ENCODE results near the gene CNNM4. TPM values are rescaled to one million over a fixed set of nuclear protein-coding genes. Genes with fewer than 3 reads are reported as not detected.

CNNM4 gene
- polyA plus RNA-seq, 1 of the 3 experiments (the other 2 are of a cell fraction), result 5.5 TPM

DNA sequence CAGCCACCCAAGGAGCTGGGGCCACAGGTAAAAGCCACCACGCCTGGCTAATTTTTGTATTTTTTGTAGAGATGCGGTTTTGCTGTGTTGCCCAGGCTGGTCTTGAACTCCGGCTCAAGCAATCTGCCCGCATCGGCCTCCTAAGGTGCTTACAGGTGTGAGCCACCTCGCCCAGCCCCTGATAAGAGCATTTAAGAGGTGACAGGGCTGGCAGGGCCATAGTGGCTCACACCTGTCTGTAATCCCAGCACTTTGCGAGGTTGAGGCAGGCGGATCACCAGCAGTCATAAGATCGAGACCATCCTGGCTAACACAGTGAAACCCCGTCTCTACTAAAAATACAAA lies 46.4 kb downstream of the CNNM4 start:
- Histone ChIP-seq H3K9me3 (no peaks in the 10 kb centered on the region), H3K79me2 (ENCODE audit: insufficient read depth) (no peaks in the 10 kb centered on the region), H3F3A (replicated peaks; ENCODE audit: insufficient read depth) (no peaks in the 10 kb centered on the region), H3K27ac (ENCODE audit: low read depth in 2 of 2, low read length in 1 of 2) (no peak overlapping the region), H4K20me1 (ENCODE audit: insufficient read depth) (no peaks in the 10 kb centered on the region), H3K4me3 (ENCODE audit: low read depth in 2 of 2, low read length in 1 of 2) (no peak overlapping the region), H3K4me1 (ENCODE audit: control insufficient read depth in 1 of 2, insufficient read depth in 2 of 2, low read depth in 1 of 2, low read length in 1 of 2) (peaks cover 0 to 11% of the 10 kb centered on the region in 2 experiments; a peak in 1 of 4 replicates), H3K27me3 (ENCODE audit: insufficient read depth) (no peaks in the 10 kb centered on the region), H2AFZ (ENCODE audit: low read depth) (no peak overlapping the region), H3K9me2 (no peaks in the 10 kb centered on the region), H3K4me2 (no peak overlapping the region), H3K9ac (no peak overlapping the region), H3K36me3 (replicated peaks in 1 of 2; ENCODE audit: control insufficient read depth in 1 of 2, insufficient read depth in 2 of 2, low read length in 1 of 2) (peaks cover 0 to 2% of the 10 kb centered on the region in 2 experiments)
- ChIA-PET CTCF (interaction anchor here (0.8 to 1.5 kb wide), 2 partner anchors 9 to 257 kb away, joined by 3 to 6 read pairs; partner anchors contain the start of gene CNNM3), POLR2A (no interaction called here)
- no peak for DNase-seq
- TF ChIP-seq RXRA (IDR thresholded peaks at IDR 0.05; ENCODE audit: borderline replicate concordance, low read depth) (no peak), SMC3 (IDR thresholded peaks at IDR 0.05; ENCODE audit: low read depth, low read length) (no peak), USF2 (IDR thresholded peaks at IDR 0.05; ENCODE audit: borderline replicate concordance, low read depth, low read length) (no peak), MXI1 (IDR thresholded peaks at IDR 0.05; ENCODE audit: low read depth, low read length) (no peak), FOXM1 (IDR thresholded peaks at IDR 0.05; ENCODE audit: low read depth) (no peak), IRF3 (IDR thresholded peaks at IDR 0.05; ENCODE audit: low read depth, low read length) (no peak), CTCF (IDR thresholded peaks at IDR 0.05) (no peak), TCF12 (IDR thresholded peaks at IDR 0.05) (no peak), RCOR1 (IDR thresholded peaks at IDR 0.05; ENCODE audit: low read length) (no peak), TEAD4 (IDR thresholded peaks at IDR 0.05; ENCODE audit: borderline replicate concordance, insufficient read depth) (no peak), MEF2A (IDR thresholded peaks at IDR 0.05; ENCODE audit: borderline replicate concordance, low read depth) (no peak), EZH2phosphoT487 (IDR thresholded peaks at IDR 0.05; ENCODE audit: borderline replicate concordance, low read depth) (no peak), TAF1 (IDR thresholded peaks at IDR 0.05; ENCODE audit: borderline replicate concordance, low read depth, low read length) (no peak), CHD2 (IDR thresholded peaks at IDR 0.05; ENCODE audit: low read length, partially characterized antibody) (no peak), FOXJ3 (CRISPR knock-in tag; IDR thresholded peaks at IDR 0.05) (no peak), RFX5 (IDR thresholded peaks at IDR 0.05; ENCODE audit: low read length) (no peak)
- TF ChIP-seq, protein P1, sequence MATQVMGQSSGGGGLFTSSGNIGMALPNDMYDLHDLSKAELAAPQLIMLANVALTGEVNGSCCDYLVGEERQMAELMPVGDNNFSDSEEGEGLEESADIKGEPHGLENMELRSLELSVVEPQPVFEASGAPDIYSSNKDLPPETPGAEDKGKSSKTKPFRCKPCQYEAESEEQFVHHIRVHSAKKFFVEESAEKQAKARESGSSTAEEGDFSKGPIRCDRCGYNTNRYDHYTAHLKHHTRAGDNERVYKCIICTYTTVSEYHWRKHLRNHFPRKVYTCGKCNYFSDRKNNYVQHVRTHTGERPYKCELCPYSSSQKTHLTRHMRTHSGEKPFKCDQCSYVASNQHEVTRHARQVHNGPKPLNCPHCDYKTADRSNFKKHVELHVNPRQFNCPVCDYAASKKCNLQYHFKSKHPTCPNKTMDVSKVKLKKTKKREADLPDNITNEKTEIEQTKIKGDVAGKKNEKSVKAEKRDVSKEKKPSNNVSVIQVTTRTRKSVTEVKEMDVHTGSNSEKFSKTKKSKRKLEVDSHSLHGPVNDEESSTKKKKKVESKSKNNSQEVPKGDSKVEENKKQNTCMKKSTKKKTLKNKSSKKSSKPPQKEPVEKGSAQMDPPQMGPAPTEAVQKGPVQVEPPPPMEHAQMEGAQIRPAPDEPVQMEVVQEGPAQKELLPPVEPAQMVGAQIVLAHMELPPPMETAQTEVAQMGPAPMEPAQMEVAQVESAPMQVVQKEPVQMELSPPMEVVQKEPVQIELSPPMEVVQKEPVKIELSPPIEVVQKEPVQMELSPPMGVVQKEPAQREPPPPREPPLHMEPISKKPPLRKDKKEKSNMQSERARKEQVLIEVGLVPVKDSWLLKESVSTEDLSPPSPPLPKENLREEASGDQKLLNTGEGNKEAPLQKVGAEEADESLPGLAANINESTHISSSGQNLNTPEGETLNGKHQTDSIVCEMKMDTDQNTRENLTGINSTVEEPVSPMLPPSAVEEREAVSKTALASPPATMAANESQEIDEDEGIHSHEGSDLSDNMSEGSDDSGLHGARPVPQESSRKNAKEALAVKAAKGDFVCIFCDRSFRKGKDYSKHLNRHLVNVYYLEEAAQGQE (IDR thresholded peaks at IDR 0.05; ENCODE audit: low read depth, low read length), result no peak
- 99% methylated on average over 10 of the region's 10 CpGs for WGBS (ENCODE audit: low lambda C conversion rate)
